ENCODE results near the gene TRPM8.

DNA sequence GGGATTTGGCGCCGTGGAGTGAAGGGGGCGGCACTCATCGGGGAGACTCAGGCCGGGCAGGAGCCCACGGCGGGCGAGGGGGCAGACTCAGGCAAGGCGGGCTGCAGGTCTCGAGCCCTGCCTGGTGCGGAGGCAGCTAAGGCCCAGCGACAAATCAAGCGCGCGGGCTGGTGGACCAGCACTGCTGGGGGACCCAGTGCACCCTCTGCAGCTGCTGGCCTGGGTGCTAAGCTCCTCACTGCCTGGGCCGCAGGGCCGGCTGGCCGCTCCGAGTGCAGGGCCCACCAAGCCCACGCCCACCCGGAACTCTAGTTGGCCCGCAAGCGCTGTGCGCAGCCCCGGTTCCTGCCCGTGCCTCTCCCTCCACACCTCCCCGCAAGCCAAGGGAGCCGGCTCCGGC, 107.1 kb downstream of the TRPM8 start:
- no peak for TF ChIP-seq POLR2A (IDR thresholded peaks at IDR 0.05)
- TF ChIP-seq, protein P1, sequence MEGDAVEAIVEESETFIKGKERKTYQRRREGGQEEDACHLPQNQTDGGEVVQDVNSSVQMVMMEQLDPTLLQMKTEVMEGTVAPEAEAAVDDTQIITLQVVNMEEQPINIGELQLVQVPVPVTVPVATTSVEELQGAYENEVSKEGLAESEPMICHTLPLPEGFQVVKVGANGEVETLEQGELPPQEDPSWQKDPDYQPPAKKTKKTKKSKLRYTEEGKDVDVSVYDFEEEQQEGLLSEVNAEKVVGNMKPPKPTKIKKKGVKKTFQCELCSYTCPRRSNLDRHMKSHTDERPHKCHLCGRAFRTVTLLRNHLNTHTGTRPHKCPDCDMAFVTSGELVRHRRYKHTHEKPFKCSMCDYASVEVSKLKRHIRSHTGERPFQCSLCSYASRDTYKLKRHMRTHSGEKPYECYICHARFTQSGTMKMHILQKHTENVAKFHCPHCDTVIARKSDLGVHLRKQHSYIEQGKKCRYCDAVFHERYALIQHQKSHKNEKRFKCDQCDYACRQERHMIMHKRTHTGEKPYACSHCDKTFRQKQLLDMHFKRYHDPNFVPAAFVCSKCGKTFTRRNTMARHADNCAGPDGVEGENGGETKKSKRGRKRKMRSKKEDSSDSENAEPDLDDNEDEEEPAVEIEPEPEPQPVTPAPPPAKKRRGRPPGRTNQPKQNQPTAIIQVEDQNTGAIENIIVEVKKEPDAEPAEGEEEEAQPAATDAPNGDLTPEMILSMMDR (IDR thresholded peaks at IDR 0.05): no peak
